Colonic mucosa (tissue), 4 donors: ENCODE data around the gene PSTPIP1. TPM values are rescaled to one million over a fixed set of nuclear protein-coding genes. Genes with fewer than 3 reads are reported as not detected.

Experiments
- DNase-seq: peaks from one replicate; pipeline ENCODE4 v3.0.0-alpha.2; 2020
- H3K27ac ChIP-seq: fragments of 200-600 bp; one replicate; pipeline ENCODE4 v1.8.0; 2021
- H3K27me3 ChIP-seq: fragments of 200-600 bp; one replicate; pipeline ENCODE4 v1.8.0; 2021
- H3K36me3 ChIP-seq: fragments of 200-600 bp; one replicate; pipeline ENCODE4 v1.8.0; 2021
- H3K4me1 ChIP-seq: fragments of 200-600 bp; one replicate; pipeline ENCODE4 v1.8.0; 2021; ENCODE audit warnings: mild to moderate bottlenecking
- H3K4me3 ChIP-seq: fragments of 200-600 bp; one replicate; pipeline ENCODE4 v1.8.0; 2021
- H3K9ac ChIP-seq, 2 donors: one replicate each; pipeline ENCODE4 v1.7.0; 2013; ENCODE audit warnings: control low read depth in 2 of 2, low read depth in 2 of 2, low read length in 2 of 2
- H3K9me3 ChIP-seq: fragments of 200-600 bp; one replicate; pipeline ENCODE4 v1.8.0; 2021
- CTCF ChIP-seq: fragments of 200-600 bp; IDR thresholded peaks from one replicate; pipeline ENCODE4 v1.8.0; 2022; ENCODE audit warnings: antibody characterized with exemption, mild to moderate bottlenecking
- intact Hi-C: fragments of 100-400 bp; cut with DNase I; formaldehyde crosslinking; loops from one replicate; pipeline ENCODE4 v1.14.1; 2022
- total RNA-seq, 2 donors: library from RNA; stranded (reverse); fragmentation: NEBNext Ultra II Directional in 1 of 2; extraction: Animal tissue kit (Norgen Biotek cat#: 25700) in 1 of 2; gene quantifications; one replicate each; pipeline ENCODE4 v1.2.1, GENCODE V29; 2021
- donor health status: healthy.
- donor health status: DM: no; HTN: no; CAD: no.
- donor health status: DM: no; HTN: no; CAD: no.

Gene PSTPIP1
- total RNA-seq, 2 donors from 2014 or later: 3.7 to 4.2 TPM

GRCh38 chr15:77029166-77030047 lies 34.5 kb downstream of the PSTPIP1 start:
- no peaks in the 10 kb centered on the region for H3K9me3 ChIP-seq
- no peaks in the 10 kb centered on the region for H3K36me3 ChIP-seq
- no peak for TF ChIP-seq CTCF
- H3K9ac ChIP-seq: peak overlapping the region in 1 of 2 donors; percentile 21
- DNase-seq: peak; percentile 60
- H3K4me1 ChIP-seq: peaks cover 5% of the 10 kb centered on the region
- intact Hi-C loops: no loop called here
- H3K27ac ChIP-seq: no peak overlapping the region
- no peak overlapping the region for H3K4me3 ChIP-seq
- H3K27me3 ChIP-seq: no peaks in the 10 kb centered on the region

GRCh38 chr15:77030048-77030927 lies 35.4 kb downstream of the PSTPIP1 start:
- DNase-seq: peak; percentile 49
- H3K9ac ChIP-seq: peak overlapping the region in 1 of 2 donors; percentile 21
- H3K9me3 ChIP-seq: no peaks in the 10 kb centered on the region
- no peak overlapping the region for H3K4me3 ChIP-seq
- TF ChIP-seq CTCF: no peak
- no peaks in the 10 kb centered on the region for H3K27me3 ChIP-seq
- H3K4me1 ChIP-seq: peaks cover 5% of the 10 kb centered on the region
- intact Hi-C loops: no loop called here
- no peak overlapping the region for H3K27ac ChIP-seq
- H3K36me3 ChIP-seq: no peaks in the 10 kb centered on the region

DNA sequence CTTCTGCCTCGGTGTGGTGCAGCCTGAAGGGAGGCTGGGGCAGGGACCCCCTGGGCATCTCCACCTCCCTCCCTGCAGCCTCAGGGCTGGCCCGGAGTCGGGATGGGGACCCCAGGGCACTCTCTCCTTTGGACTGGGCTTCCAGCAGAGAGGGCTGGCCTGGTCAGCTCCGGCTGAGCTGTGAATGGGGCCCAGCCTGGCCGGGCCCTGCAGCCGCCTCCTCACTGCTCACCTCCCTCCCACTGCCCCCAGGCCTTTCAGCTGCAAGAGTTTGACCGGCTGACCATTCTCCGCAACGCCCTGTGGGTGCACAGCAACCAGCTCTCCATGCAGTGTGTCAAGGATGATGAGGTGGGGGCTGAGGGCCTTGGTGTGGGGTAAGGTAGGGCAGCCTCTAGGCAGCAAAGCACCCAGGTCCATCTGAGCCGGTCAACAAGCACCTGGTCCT lies 36.0 kb downstream of the PSTPIP1 start:
- Histone ChIP-seq H3K9ac (no peak overlapping the region), H3K9me3 (no peaks in the 10 kb centered on the region), H3K4me1 (peaks cover 5% of the 10 kb centered on the region), H3K27ac (no peak overlapping the region), H3K27me3 (no peaks in the 10 kb centered on the region), H3K4me3 (no peak overlapping the region), H3K36me3 (no peaks in the 10 kb centered on the region)
- intact Hi-C loops: no loop called here
- no peak for DNase-seq
- no peak for TF ChIP-seq CTCF

GRCh38 chr15:77031376-77032050 lies 36.6 kb downstream of the PSTPIP1 start:
- Histone ChIP-seq H3K36me3 (no peaks in the 10 kb centered on the region), H3K27me3 (no peaks in the 10 kb centered on the region), H3K9ac (no peak overlapping the region), H3K4me3 (no peak overlapping the region), H3K4me1 (peaks cover 5% of the 10 kb centered on the region), H3K9me3 (no peaks in the 10 kb centered on the region), H3K27ac (no peak overlapping the region)
- no peak for TF ChIP-seq CTCF
- intact Hi-C loops: no loop called here
- DNase-seq: peak; percentile 30

DNA sequence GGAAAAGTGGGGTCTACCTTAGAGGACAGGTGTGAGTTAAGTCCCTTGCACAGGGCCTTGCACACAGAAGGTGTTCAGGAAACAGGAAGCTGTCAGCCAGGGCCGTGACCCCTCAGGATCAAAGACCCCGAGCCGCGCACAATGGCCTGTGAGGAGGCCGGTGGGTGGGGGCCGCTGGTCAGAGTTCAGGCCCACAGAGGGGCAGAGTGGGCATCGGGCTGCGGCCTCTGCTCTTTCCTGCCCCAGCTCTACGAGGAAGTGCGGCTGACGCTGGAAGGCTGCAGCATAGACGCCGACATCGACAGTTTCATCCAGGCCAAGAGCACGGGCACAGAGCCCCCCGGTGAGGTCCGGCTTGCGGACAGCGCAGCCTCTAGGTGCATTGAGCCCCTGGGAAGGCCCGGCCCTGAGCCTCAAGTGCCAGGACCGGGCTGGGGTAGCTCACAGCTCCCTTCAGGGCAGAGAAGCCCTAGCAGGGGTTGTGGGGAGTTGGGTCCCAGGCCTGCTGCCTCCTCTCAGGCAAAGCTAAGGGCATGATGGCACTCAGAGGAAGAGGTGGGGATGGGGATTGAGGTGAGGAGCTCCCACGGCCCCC lies 37.2 kb downstream of the PSTPIP1 start:
- Histone ChIP-seq H3K4me1 (peaks cover 5% of the 10 kb centered on the region), H3K36me3 (peaks cover 6% of the 10 kb centered on the region), H3K9ac (no peak overlapping the region), H3K9me3 (no peaks in the 10 kb centered on the region), H3K27ac (no peak overlapping the region), H3K27me3 (no peaks in the 10 kb centered on the region), H3K4me3 (no peak overlapping the region)
- peak; percentile 15 for DNase-seq
- intact Hi-C loops: no loop called here
- TF ChIP-seq CTCF: no peak
